ENCODE results near the gene CNKSR2. TPM values are rescaled to one million over a fixed set of nuclear protein-coding genes. Genes with fewer than 3 reads are reported as not detected.

Gene CNKSR2
- total RNA-seq, 1 experiment from 2014 or later: 11.3 TPM

GRCh38 chrX:21374163-21374993 is at the start of gene CNKSR2 (continued):
- TF ChIP-seq, protein P1, sequence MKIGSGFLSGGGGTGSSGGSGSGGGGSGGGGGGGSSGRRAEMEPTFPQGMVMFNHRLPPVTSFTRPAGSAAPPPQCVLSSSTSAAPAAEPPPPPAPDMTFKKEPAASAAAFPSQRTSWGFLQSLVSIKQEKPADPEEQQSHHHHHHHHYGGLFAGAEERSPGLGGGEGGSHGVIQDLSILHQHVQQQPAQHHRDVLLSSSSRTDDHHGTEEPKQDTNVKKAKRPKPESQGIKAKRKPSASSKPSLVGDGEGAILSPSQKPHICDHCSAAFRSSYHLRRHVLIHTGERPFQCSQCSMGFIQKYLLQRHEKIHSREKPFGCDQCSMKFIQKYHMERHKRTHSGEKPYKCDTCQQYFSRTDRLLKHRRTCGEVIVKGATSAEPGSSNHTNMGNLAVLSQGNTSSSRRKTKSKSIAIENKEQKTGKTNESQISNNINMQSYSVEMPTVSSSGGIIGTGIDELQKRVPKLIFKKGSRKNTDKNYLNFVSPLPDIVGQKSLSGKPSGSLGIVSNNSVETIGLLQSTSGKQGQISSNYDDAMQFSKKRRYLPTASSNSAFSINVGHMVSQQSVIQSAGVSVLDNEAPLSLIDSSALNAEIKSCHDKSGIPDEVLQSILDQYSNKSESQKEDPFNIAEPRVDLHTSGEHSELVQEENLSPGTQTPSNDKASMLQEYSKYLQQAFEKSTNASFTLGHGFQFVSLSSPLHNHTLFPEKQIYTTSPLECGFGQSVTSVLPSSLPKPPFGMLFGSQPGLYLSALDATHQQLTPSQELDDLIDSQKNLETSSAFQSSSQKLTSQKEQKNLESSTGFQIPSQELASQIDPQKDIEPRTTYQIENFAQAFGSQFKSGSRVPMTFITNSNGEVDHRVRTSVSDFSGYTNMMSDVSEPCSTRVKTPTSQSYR (CRISPR knock-in tag; IDR thresholded peaks at IDR 0.05): 0 out of 2 replicates have a peak, but pooled peaks have one; percentile 58
- TF ChIP-seq USF2 (CRISPR knock-in tag; IDR thresholded peaks at IDR 0.05): peak; percentile 29
- TF ChIP-seq, protein P2, sequence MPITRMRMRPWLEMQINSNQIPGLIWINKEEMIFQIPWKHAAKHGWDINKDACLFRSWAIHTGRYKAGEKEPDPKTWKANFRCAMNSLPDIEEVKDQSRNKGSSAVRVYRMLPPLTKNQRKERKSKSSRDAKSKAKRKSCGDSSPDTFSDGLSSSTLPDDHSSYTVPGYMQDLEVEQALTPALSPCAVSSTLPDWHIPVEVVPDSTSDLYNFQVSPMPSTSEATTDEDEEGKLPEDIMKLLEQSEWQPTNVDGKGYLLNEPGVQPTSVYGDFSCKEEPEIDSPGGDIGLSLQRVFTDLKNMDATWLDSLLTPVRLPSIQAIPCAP (CRISPR knock-in tag; IDR thresholded peaks at IDR 0.05): peak; percentile 72; the same call in 1 of the 2 replicates
- TF ChIP-seq ZNF263 (CRISPR knock-in tag; IDR thresholded peaks at IDR 0.05; ENCODE audit: low read depth): no peak
- no peak for TF ChIP-seq ZNF416 (CRISPR knock-in tag; IDR thresholded peaks at IDR 0.05)
- no peak for TF ChIP-seq JAZF1 (CRISPR knock-in tag; IDR thresholded peaks at IDR 0.05)
- TF ChIP-seq SP1 (CRISPR knock-in tag; conservative IDR thresholded peaks at IDR 0.05): peak; percentile 61
- peak; percentile 72 for TF ChIP-seq ZBTB21 (CRISPR knock-in tag; IDR thresholded peaks at IDR 0.05; ENCODE audit: borderline replicate concordance)
- peak; percentile 83; the same call in 1 of the 2 replicates for TF ChIP-seq MAX (CRISPR knock-in tag; IDR thresholded peaks at IDR 0.05)
- 0 out of 2 replicates have a peak, but pooled peaks have one; percentile 20 for TF ChIP-seq NFYB (CRISPR knock-in tag; conservative IDR thresholded peaks at IDR 0.05; ENCODE audit: low read depth)
- no peak for TF ChIP-seq SOX15 (CRISPR knock-in tag; IDR thresholded peaks at IDR 0.05)
- TF ChIP-seq, protein P3, sequence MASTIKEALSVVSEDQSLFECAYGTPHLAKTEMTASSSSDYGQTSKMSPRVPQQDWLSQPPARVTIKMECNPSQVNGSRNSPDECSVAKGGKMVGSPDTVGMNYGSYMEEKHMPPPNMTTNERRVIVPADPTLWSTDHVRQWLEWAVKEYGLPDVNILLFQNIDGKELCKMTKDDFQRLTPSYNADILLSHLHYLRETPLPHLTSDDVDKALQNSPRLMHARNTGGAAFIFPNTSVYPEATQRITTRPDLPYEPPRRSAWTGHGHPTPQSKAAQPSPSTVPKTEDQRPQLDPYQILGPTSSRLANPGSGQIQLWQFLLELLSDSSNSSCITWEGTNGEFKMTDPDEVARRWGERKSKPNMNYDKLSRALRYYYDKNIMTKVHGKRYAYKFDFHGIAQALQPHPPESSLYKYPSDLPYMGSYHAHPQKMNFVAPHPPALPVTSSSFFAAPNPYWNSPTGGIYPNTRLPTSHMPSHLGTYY (CRISPR knock-in tag; IDR thresholded peaks at IDR 0.05): no peak
- TF ChIP-seq, protein P4, sequence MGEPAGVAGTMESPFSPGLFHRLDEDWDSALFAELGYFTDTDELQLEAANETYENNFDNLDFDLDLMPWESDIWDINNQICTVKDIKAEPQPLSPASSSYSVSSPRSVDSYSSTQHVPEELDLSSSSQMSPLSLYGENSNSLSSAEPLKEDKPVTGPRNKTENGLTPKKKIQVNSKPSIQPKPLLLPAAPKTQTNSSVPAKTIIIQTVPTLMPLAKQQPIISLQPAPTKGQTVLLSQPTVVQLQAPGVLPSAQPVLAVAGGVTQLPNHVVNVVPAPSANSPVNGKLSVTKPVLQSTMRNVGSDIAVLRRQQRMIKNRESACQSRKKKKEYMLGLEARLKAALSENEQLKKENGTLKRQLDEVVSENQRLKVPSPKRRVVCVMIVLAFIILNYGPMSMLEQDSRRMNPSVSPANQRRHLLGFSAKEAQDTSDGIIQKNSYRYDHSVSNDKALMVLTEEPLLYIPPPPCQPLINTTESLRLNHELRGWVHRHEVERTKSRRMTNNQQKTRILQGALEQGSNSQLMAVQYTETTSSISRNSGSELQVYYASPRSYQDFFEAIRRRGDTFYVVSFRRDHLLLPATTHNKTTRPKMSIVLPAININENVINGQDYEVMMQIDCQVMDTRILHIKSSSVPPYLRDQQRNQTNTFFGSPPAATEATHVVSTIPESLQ (CRISPR knock-in tag; IDR thresholded peaks at IDR 0.05): no peak
- no peak for TF ChIP-seq ATF2 (CRISPR knock-in tag; IDR thresholded peaks at IDR 0.05; ENCODE audit: borderline replicate concordance, low read depth)

- DNase-seq (ENCODE audit: low spot score): no peak
- no peaks in the 10 kb centered on the region for H3K4me1 Mint-ChIP-seq
- ChIA-PET CTCF (no interaction called here), POLR2A (no interaction called here)
- no peak overlapping the region for H3K4me3 Mint-ChIP-seq
- peaks cover 20% of the 10 kb centered on the region for H3K36me3 Mint-ChIP-seq
- H3K27me3 Mint-ChIP-seq (ENCODE audit: low read depth): no peaks in the 10 kb centered on the region
- no peak for ATAC-seq
- H3K27ac Mint-ChIP-seq: no peak overlapping the region
- TF ChIP-seq ZMAT4 (CRISPR knock-in tag; IDR thresholded peaks at IDR 0.05): no peak
- TF ChIP-seq, protein P2 (CRISPR knock-in tag; IDR thresholded peaks at IDR 0.05): no peak
- H3K9me3 Mint-ChIP-seq: peaks cover 33% of the 10 kb centered on the region
Measured at GRCh38 chrX:21354725-21355124, 19.5 kb upstream of the CNKSR2 start.

Measured in WTC11 (cell line).